ENCODE data around the gene STK32C.

The STK32C gene

GRCh38 chr10:132158823-132159222 lies 148.9 kb downstream of the STK32C start:
- no peak for TF ChIP-seq CTCF (IDR thresholded peaks at IDR 0.05)
- peaks cover 7% of the 10 kb centered on the region for H3K27me3 Mint-ChIP-seq (ENCODE audit: low read depth, poor library complexity)

GRCh38 chr10:132158122-132158741 lies 149.5 kb downstream of the STK32C start:
- DNase-seq, result no peak
- Mint-ChIP-seq H3K27ac (no peak overlapping the region), H3K4me1 (peaks cover 9% of the 10 kb centered on the region), H3K36me3 (ENCODE audit: low read depth) (no peaks in the 10 kb centered on the region), H3K27me3 (ENCODE audit: low read depth, poor library complexity) (peaks cover 7% of the 10 kb centered on the region), H3K4me3 (no peak overlapping the region), H3K9me3 (no peaks in the 10 kb centered on the region)
- TF ChIP-seq CTCF (IDR thresholded peaks at IDR 0.05), result no peak

More at GRCh38 chr10:132158823-132159222, 148.9 kb downstream of the STK32C start:
- no peak overlapping the region for H3K27ac Mint-ChIP-seq
- H3K36me3 Mint-ChIP-seq (ENCODE audit: low read depth), result no peaks in the 10 kb centered on the region
- peaks cover 14% of the 10 kb centered on the region for H3K4me1 Mint-ChIP-seq
- H3K9me3 Mint-ChIP-seq, result no peaks in the 10 kb centered on the region
- DNase-seq, result no peak
- no peak overlapping the region for H3K4me3 Mint-ChIP-seq

Measured in nephron progenitor cell (in vitro differentiated cells).